ENCODE measurements around the gene KCNJ2.

KCNJ2 gene

DNA sequence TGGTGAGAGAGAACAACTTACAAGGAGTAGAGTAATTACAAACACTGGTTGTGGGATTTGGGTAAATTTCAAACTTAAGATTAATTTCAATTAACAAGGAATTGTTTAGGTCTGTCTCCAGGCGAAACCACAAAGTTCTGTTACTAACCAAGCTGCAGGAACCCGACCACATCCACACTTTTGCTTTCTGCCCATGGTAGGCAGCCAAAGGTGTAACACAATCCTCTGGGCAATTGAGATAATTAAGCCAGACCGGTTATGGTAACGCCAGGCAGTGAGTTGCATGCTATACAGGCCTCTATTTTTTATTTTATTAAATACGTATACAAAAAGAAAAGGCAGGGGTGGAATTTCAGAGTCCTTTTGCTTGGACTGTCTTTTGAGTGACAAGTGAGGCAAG lies 12.0 kb downstream of the KCNJ2 start:
- Histone ChIP-seq H3K9me3 (ENCODE audit: control insufficient read depth, insufficient read depth, low read depth, low read length) (no peaks in the 10 kb centered on the region), H3K36me3 (ENCODE audit: control insufficient read depth, insufficient read depth, low read length) (no peaks in the 10 kb centered on the region), H3K4me1 (ENCODE audit: control insufficient read depth, insufficient read depth, low read length) (no peaks in the 10 kb centered on the region), H3K9ac (ENCODE audit: low read length) (no peak overlapping the region), H3K4me3 (ENCODE audit: low read depth, low read length) (no peak overlapping the region), H3K27ac (ENCODE audit: low read depth, low read length) (no peak overlapping the region), H3K27me3 (ENCODE audit: control insufficient read depth, insufficient read depth, low read length) (no peaks in the 10 kb centered on the region)

DNA sequence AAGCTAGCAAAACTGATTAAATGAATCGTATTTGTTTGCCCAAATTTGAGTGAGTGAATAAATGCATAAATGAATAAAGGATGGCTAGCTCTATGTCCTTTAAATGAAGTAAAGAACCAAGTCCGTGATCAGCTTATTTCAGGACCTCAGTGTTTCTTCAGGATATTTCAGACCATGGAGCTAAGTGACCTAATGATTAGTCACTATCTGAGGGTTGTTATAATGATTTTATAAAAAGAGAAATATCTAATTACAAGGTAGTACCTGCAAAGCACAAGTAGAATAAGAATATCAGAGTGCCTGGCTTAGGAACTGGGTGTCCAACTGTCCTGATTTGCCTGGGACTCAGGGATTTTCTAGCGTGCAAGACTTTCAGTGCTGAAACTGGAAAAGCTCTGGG lies 12.5 kb downstream of the KCNJ2 start:
- H3K4me1 ChIP-seq (ENCODE audit: control insufficient read depth, insufficient read depth, low read length), result no peaks in the 10 kb centered on the region
- no peaks in the 10 kb centered on the region for H3K27me3 ChIP-seq (ENCODE audit: control insufficient read depth, insufficient read depth, low read length)
- H3K27ac ChIP-seq (ENCODE audit: low read depth, low read length), result no peak overlapping the region
- H3K9ac ChIP-seq (ENCODE audit: low read length), result no peak overlapping the region
- no peak overlapping the region for H3K4me3 ChIP-seq (ENCODE audit: low read depth, low read length)
- no peaks in the 10 kb centered on the region for H3K36me3 ChIP-seq (ENCODE audit: control insufficient read depth, insufficient read depth, low read length)
- no peaks in the 10 kb centered on the region for H3K9me3 ChIP-seq (ENCODE audit: control insufficient read depth, insufficient read depth, low read depth, low read length)

GRCh38 chr17:70183508-70183907 lies 14.2 kb downstream of the KCNJ2 start:
- H3K9ac ChIP-seq (ENCODE audit: low read length), result no peak overlapping the region
- H3K4me1 ChIP-seq (ENCODE audit: control insufficient read depth, insufficient read depth, low read length), result no peaks in the 10 kb centered on the region
- no peaks in the 10 kb centered on the region for H3K27me3 ChIP-seq (ENCODE audit: control insufficient read depth, insufficient read depth, low read length)
- H3K36me3 ChIP-seq (ENCODE audit: control insufficient read depth, insufficient read depth, low read length), result no peaks in the 10 kb centered on the region
- no peak overlapping the region for H3K4me3 ChIP-seq (ENCODE audit: low read depth, low read length)
- no peaks in the 10 kb centered on the region for H3K9me3 ChIP-seq (ENCODE audit: control insufficient read depth, insufficient read depth, low read depth, low read length)
- H3K27ac ChIP-seq (ENCODE audit: low read depth, low read length), result no peak overlapping the region

DNA sequence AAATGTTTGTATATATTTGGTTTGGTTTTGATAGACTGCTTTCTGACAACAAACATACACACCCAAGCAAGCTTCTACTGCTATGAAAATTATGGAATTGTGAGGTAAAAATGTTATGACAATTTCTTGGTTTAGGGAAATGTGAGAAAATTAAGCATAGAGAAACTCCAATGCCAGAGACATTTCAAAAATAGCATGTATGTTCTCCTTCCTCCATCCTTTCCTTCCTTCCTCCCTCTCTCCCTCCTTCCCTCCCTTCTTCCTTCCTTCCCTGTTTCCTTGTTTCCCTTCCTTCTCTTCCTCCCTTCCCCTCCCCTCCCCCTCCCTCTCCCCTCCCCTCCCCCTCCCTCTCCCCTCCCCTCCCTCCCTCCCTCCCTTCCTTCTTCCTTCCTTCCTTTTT lies 14.9 kb downstream of the KCNJ2 start:
- Histone ChIP-seq H3K4me3 (ENCODE audit: low read depth, low read length) (no peak overlapping the region), H3K4me1 (ENCODE audit: control insufficient read depth, insufficient read depth, low read length) (no peaks in the 10 kb centered on the region), H3K36me3 (ENCODE audit: control insufficient read depth, insufficient read depth, low read length) (no peaks in the 10 kb centered on the region), H3K27ac (ENCODE audit: low read depth, low read length) (no peak overlapping the region), H3K27me3 (ENCODE audit: control insufficient read depth, insufficient read depth, low read length) (no peaks in the 10 kb centered on the region), H3K9ac (ENCODE audit: low read length) (no peak overlapping the region), H3K9me3 (ENCODE audit: control insufficient read depth, insufficient read depth, low read depth, low read length) (no peaks in the 10 kb centered on the region)

- Histone ChIP-seq H3K9ac (ENCODE audit: low read length) (no peak overlapping the region), H3K36me3 (ENCODE audit: control insufficient read depth, insufficient read depth, low read length) (no peaks in the 10 kb centered on the region), H3K27ac (ENCODE audit: low read depth, low read length) (no peak overlapping the region), H3K9me3 (ENCODE audit: control insufficient read depth, insufficient read depth, low read depth, low read length) (no peaks in the 10 kb centered on the region), H3K4me1 (ENCODE audit: control insufficient read depth, insufficient read depth, low read length) (no peaks in the 10 kb centered on the region), H3K27me3 (ENCODE audit: control insufficient read depth, insufficient read depth, low read length) (no peaks in the 10 kb centered on the region), H3K4me3 (ENCODE audit: low read depth, low read length) (no peak overlapping the region)
Measured at GRCh38 chr17:70184770-70185169, 15.4 kb downstream of the KCNJ2 start.

DNA sequence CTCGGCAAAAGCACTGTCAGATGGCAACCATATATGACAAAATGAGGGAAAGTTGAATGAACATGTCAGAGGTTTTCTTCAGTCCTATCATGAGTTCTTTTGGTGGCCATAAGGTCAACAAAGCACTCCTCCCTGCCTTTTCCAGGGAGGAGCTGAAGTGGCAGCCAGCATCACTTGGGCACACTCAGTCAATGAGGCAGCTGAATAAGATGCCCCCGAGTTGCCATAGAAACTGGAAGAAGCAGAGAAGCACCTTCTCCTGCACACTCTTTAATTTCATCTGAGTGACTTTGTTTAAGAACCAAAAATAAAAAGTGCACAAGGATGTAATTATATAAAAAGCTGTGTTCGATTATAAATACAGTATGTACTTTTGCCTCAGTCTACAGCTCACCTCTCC lies 16.0 kb downstream of the KCNJ2 start:
- H3K9me3 ChIP-seq (ENCODE audit: control insufficient read depth, insufficient read depth, low read depth, low read length), result no peaks in the 10 kb centered on the region
- no peak overlapping the region for H3K27ac ChIP-seq (ENCODE audit: low read depth, low read length)
- H3K4me1 ChIP-seq (ENCODE audit: control insufficient read depth, insufficient read depth, low read length), result no peaks in the 10 kb centered on the region
- H3K4me3 ChIP-seq (ENCODE audit: low read depth, low read length), result no peak overlapping the region
- H3K9ac ChIP-seq (ENCODE audit: low read length), result no peak overlapping the region
- no peaks in the 10 kb centered on the region for H3K27me3 ChIP-seq (ENCODE audit: control insufficient read depth, insufficient read depth, low read length)
- H3K36me3 ChIP-seq (ENCODE audit: control insufficient read depth, insufficient read depth, low read length), result no peaks in the 10 kb centered on the region

GRCh38 chr17:70187383-70187782 lies 18.1 kb downstream of the KCNJ2 start:
- Histone ChIP-seq H3K4me1 (ENCODE audit: control insufficient read depth, insufficient read depth, low read length) (no peaks in the 10 kb centered on the region; the same call in 1 of the 2 replicates), H3K36me3 (ENCODE audit: control insufficient read depth, insufficient read depth, low read length) (no peaks in the 10 kb centered on the region), H3K27me3 (ENCODE audit: control insufficient read depth, insufficient read depth, low read length) (no peaks in the 10 kb centered on the region), H3K9me3 (ENCODE audit: control insufficient read depth, insufficient read depth, low read depth, low read length) (no peaks in the 10 kb centered on the region), H3K9ac (ENCODE audit: low read length) (no peak overlapping the region), H3K4me3 (ENCODE audit: low read depth, low read length) (no peak overlapping the region), H3K27ac (ENCODE audit: low read depth, low read length) (no peak overlapping the region)

DNA sequence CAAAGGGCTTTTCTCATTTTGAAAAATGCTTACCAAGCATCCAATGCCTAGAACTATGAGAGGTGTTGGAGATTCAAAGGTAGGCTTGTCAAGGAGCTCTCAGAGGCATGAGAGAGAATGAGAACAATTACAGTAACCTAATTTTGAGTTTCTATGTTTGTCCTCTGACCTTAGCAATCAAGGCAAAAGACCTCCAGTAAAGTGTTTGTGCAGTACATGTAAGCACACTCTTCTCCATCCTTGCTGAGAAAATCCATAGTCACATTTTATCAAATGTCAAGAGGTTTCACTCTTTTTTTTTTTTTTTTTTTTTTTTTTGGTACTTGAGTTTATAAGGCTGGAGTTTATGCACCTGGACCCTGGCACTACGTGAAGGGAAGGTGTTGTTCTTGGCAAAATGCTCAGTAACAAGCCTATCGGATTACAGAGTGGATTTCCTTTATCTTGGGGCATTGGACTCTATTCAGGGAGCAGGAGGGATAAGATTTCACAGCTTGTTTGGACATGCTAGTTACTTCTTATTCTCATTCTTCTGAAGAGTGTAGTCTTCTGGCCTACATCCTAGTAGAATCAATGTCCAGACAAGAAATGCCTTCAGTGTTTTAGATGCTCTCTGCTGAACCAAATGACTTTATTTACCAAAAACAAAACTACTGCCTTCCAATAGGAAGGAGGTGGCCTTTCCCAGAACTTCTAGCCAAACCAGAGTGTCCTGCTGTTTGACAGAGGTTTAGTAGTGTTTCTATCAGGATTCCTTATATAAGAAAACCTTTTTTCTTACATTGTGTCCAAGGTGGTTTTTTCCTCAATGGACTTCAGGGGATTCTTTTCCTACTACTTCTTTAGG lies 21.9 kb downstream of the KCNJ2 start:
- no peaks in the 10 kb centered on the region for H3K36me3 ChIP-seq (ENCODE audit: control insufficient read depth, insufficient read depth, low read length)
- H3K27me3 ChIP-seq (ENCODE audit: control insufficient read depth, insufficient read depth, low read length), result no peaks in the 10 kb centered on the region
- H3K9ac ChIP-seq (ENCODE audit: low read length), result no peak overlapping the region
- no peaks in the 10 kb centered on the region for H3K9me3 ChIP-seq (ENCODE audit: control insufficient read depth, insufficient read depth, low read depth, low read length)
- H3K27ac ChIP-seq (ENCODE audit: low read depth, low read length), result no peak overlapping the region
- no peak overlapping the region for H3K4me3 ChIP-seq (ENCODE audit: low read depth, low read length)
- H3K4me1 ChIP-seq (ENCODE audit: control insufficient read depth, insufficient read depth, low read length), result no peaks in the 10 kb centered on the region; the same call in 1 of the 2 replicates

- no peaks in the 10 kb centered on the region for H3K9me3 ChIP-seq (ENCODE audit: control insufficient read depth, insufficient read depth, low read depth, low read length)
- no peak overlapping the region for H3K4me3 ChIP-seq (ENCODE audit: low read depth, low read length)
- H3K36me3 ChIP-seq (ENCODE audit: control insufficient read depth, insufficient read depth, low read length), result no peaks in the 10 kb centered on the region
- no peak overlapping the region for H3K27ac ChIP-seq (ENCODE audit: low read depth, low read length)
- H3K27me3 ChIP-seq (ENCODE audit: control insufficient read depth, insufficient read depth, low read length), result no peaks in the 10 kb centered on the region
- H3K9ac ChIP-seq (ENCODE audit: low read length), result no peak overlapping the region
- no peaks in the 10 kb centered on the region; the same call in 1 of the 2 replicates for H3K4me1 ChIP-seq (ENCODE audit: control insufficient read depth, insufficient read depth, low read length)
Measured at GRCh38 chr17:70195091-70195490, 25.8 kb downstream of the KCNJ2 start.

GRCh38 chr17:70201872-70202419 lies 32.6 kb downstream of the KCNJ2 start:
- H3K4me1 ChIP-seq (ENCODE audit: control insufficient read depth, insufficient read depth, low read length), result no peaks in the 10 kb centered on the region
- H3K4me3 ChIP-seq (ENCODE audit: low read depth, low read length), result no peak overlapping the region
- no peak overlapping the region for H3K9ac ChIP-seq (ENCODE audit: low read length)
- no peaks in the 10 kb centered on the region for H3K9me3 ChIP-seq (ENCODE audit: control insufficient read depth, insufficient read depth, low read depth, low read length)
- H3K27ac ChIP-seq (ENCODE audit: low read depth, low read length), result no peak overlapping the region
- H3K27me3 ChIP-seq (ENCODE audit: control insufficient read depth, insufficient read depth, low read length), result no peaks in the 10 kb centered on the region
- H3K36me3 ChIP-seq (ENCODE audit: control insufficient read depth, insufficient read depth, low read length), result no peaks in the 10 kb centered on the region

GRCh38 chr17:70202840-70203239 lies 33.5 kb downstream of the KCNJ2 start:
- no peaks in the 10 kb centered on the region for H3K27me3 ChIP-seq (ENCODE audit: control insufficient read depth, insufficient read depth, low read length)
- no peaks in the 10 kb centered on the region for H3K36me3 ChIP-seq (ENCODE audit: control insufficient read depth, insufficient read depth, low read length)
- H3K4me3 ChIP-seq (ENCODE audit: low read depth, low read length), result no peak overlapping the region
- no peak overlapping the region for H3K27ac ChIP-seq (ENCODE audit: low read depth, low read length)
- no peaks in the 10 kb centered on the region for H3K9me3 ChIP-seq (ENCODE audit: control insufficient read depth, insufficient read depth, low read depth, low read length)
- no peak overlapping the region for H3K9ac ChIP-seq (ENCODE audit: low read length)
- no peaks in the 10 kb centered on the region for H3K4me1 ChIP-seq (ENCODE audit: control insufficient read depth, insufficient read depth, low read length)

Data from HUES6 (cell line).